Activated naive CD8-positive, alpha-beta T cell (primary cell): ENCODE data around the gene SCRT2.

Experiments
- H3K27ac Mint-ChIP-seq: one replicate; pipeline ENCODE4 v1.8.0; 2021; ENCODE audit warnings: mixed read lengths
- H3K27me3 Mint-ChIP-seq: one replicate; pipeline ENCODE4 v1.8.0; 2021; ENCODE audit warnings: mixed read lengths
- H3K36me3 Mint-ChIP-seq: one replicate; pipeline ENCODE4 v1.8.0; 2021; ENCODE audit warnings: mixed read lengths
- H3K4me1 Mint-ChIP-seq: one replicate; pipeline ENCODE4 v1.8.0; 2021; ENCODE audit warnings: low read depth, mixed read lengths
- H3K4me3 Mint-ChIP-seq: one replicate; pipeline ENCODE4 v1.8.0; 2021; ENCODE audit warnings: mild to moderate bottlenecking, mixed read lengths
- H3K9me3 Mint-ChIP-seq: one replicate; pipeline ENCODE4 v1.8.0; 2021; ENCODE audit warnings: low read depth, mixed read lengths

Gene SCRT2

DNA sequence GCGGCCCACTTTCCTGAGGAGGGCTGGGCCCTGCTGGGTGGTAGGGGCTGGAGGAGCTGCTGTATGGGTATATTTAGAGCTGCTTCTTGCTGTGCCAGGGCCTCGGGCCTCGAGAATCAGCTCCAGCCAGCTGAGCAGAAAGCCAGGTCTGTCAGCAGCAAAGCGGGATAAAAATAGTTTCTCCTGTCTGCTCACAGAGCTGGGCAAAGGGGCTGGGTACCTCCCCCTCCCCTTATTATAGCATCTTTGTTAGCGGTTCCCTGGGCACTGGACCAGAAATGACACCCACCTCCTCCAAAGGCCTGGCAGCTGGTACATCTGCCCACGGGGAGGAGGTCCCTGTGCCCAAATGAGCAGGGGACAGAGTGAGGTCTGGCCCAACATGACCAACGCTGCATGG is 6.0 kb downstream of the SCRT2 start:
- H3K4me1 Mint-ChIP-seq: peaks cover 2% of the 10 kb centered on the region
- H3K27ac Mint-ChIP-seq: no peak overlapping the region
- no peaks in the 10 kb centered on the region for H3K9me3 Mint-ChIP-seq
- H3K4me3 Mint-ChIP-seq: no peak overlapping the region
- no peaks in the 10 kb centered on the region for H3K36me3 Mint-ChIP-seq
- H3K27me3 Mint-ChIP-seq: peaks cover 43% of the 10 kb centered on the region

DNA sequence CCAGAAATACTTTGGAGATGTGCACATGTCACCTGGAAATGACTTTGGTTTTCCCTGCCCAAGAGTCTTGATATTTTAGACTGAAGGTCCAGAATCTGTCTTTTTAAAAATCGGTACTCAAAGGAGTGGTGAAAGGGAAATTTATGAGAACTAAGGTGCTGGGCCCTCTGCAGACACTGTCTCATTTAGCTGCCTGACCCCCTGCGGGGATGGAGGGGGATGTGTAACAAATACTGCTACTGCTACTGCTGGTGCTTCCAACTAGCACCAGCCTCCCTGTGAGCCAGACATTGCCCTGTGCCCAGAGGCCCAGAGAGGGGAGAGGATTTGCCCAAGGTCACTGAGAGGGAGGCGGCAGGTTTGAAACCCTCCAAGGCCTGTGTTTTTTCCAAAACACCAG is 7.0 kb downstream of the SCRT2 start:
- Mint-ChIP-seq H3K9me3 (no peaks in the 10 kb centered on the region), H3K27ac (no peak overlapping the region), H3K4me1 (peaks cover 1% of the 10 kb centered on the region), H3K4me3 (no peak overlapping the region), H3K27me3 (peaks cover 45% of the 10 kb centered on the region), H3K36me3 (no peaks in the 10 kb centered on the region)

DNA sequence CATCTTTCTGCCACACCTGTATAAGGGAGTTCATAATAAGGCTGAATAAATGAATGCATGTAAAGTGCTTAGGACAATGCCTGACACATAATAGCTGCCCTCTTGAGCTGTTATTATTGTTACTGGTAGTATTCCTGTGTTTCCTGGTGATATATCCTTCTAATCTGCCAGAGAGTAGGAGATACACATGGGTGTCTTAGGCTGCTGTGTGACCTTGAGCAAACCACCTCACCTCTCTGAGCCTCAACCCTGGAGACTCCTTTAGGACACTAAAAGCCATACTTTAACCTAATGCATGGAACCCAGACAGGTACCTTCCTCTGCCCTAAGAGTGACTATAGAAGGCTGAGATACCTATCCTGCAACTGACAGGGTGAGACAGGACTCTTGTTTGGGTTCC is 7.6 kb downstream of the SCRT2 start:
- H3K4me1 Mint-ChIP-seq: peaks cover 4% of the 10 kb centered on the region
- no peak overlapping the region for H3K4me3 Mint-ChIP-seq
- H3K9me3 Mint-ChIP-seq: no peaks in the 10 kb centered on the region
- peaks cover 44% of the 10 kb centered on the region for H3K27me3 Mint-ChIP-seq
- H3K27ac Mint-ChIP-seq: no peak overlapping the region
- no peaks in the 10 kb centered on the region for H3K36me3 Mint-ChIP-seq

DNA sequence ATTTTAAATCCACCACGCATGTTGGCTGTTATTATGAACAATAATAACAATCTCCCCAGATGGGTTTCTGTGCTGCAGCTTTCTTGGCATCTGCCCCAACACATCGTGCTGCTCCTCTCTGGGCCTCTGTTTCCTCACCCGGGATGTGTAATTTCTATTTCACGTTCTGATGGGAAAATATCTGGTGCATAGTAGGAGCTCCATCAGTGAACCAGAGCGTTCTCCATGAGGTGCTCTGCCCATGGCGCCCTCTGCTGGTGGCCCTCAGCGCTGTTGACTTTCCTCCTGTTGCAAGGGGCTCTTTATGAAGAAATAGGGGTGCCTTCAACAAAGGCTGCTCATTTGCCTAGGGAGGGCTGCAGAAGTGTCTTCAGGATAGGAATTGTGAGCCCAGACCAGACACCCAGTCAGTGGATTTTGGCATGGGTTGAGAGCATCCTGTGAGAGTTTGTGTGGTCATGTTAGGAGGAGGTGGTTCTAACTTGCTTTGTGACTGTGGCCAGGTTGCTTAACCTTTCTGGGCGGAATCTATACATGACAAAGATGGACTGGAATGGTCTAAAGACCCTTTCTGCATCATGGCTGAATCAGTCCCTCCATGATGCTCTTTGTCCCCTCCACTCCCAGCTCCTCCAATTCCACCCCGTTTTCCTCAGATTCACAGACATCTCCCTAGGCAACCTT is 8.1 kb downstream of the SCRT2 start:
- Mint-ChIP-seq H3K4me1 (peaks cover 5% of the 10 kb centered on the region), H3K9me3 (no peaks in the 10 kb centered on the region), H3K27me3 (peaks cover 49% of the 10 kb centered on the region), H3K27ac (no peak overlapping the region), H3K4me3 (no peak overlapping the region), H3K36me3 (no peaks in the 10 kb centered on the region)

DNA sequence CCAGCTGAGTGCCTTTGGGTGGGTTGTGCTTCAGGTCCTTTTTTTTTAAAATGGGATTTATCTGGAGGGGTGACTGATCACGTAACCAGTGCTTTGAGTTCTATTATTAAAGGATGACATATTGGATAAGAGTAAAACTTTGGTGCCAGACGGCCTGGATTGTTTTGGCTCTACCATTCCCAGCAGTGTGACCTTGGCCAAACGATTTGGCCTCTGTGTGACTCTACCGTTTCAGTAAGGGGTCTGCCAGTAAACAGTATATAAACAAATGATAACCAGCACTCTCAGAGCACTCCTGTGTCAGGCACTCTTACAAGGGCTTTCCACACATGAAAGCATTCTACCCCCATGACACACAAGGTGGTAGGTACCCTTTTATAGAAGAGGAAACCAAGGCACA is 8.7 kb downstream of the SCRT2 start:
- H3K4me3 Mint-ChIP-seq: no peak overlapping the region
- no peaks in the 10 kb centered on the region for H3K9me3 Mint-ChIP-seq
- H3K36me3 Mint-ChIP-seq: no peaks in the 10 kb centered on the region
- H3K27me3 Mint-ChIP-seq: peaks cover 46% of the 10 kb centered on the region
- H3K27ac Mint-ChIP-seq: no peak overlapping the region
- H3K4me1 Mint-ChIP-seq: peaks cover 5% of the 10 kb centered on the region

DNA sequence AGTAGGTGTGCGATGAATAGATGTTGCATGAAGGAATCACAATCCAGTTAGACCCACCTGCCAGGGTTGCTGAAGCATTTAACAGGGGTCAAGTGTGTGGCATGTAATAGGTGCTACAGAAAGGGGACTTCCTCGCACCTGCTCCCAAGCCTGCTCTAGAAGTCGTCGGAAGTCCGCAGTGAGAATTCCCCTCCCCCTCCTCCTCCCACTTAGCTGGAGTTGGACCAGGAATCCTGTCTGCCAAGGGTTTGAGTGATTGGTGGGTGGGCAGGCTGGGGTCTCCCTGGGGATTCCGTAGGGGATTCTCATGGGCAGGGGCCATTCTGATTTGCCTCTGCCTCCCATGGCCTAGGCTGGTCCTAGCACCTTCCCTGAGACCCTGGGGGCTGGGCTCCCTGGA is 10.3 kb downstream of the SCRT2 start:
- peaks cover 12% of the 10 kb centered on the region for H3K4me1 Mint-ChIP-seq
- no peaks in the 10 kb centered on the region for H3K36me3 Mint-ChIP-seq
- H3K27me3 Mint-ChIP-seq: peaks cover 44% of the 10 kb centered on the region
- no peak overlapping the region for H3K27ac Mint-ChIP-seq
- no peak overlapping the region for H3K4me3 Mint-ChIP-seq
- H3K9me3 Mint-ChIP-seq: no peaks in the 10 kb centered on the region

DNA sequence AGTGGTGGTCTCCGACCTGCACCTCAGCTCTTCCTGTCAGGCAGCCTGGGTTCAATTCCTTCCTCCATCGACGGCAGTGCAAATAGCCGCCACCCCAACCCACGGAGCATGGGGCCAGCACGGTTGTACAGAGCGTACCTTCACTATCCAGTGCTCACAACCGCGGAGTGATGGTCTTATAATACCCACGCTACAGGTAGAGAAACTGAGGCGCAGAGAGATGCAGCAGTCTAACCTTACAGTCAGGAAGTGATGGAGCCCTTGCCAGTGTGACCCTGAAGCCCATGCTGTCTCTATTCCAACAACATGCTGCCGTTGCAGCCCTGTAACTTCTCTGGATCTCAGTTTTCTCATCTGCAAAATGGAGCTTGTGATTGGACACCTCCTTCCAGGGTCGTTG is 11.0 kb downstream of the SCRT2 start:
- no peak overlapping the region for H3K4me3 Mint-ChIP-seq
- H3K4me1 Mint-ChIP-seq: peaks cover 12% of the 10 kb centered on the region
- H3K9me3 Mint-ChIP-seq: no peaks in the 10 kb centered on the region
- H3K36me3 Mint-ChIP-seq: no peaks in the 10 kb centered on the region
- H3K27me3 Mint-ChIP-seq: peaks cover 46% of the 10 kb centered on the region
- no peak overlapping the region for H3K27ac Mint-ChIP-seq

DNA sequence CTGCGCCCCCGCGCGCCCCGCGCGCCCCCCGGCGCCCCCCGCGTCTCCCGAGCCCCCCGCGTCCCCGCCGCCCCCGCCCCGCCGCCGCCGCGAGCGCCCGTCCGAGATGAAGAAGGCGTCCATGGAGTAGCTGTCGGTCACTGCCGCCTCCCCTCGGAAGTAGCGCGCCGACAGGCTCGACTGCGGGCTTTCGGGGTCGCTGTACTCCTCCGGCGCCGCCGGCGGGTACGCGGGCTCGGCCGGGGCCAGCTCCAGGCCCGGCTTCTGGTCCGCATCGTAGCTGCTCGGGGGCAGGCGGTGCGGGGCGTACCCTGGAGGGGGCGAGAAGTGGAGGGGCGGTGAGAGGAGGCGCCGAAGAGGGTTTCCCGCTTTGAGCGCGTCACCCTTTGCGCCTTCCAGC is 11.5 kb downstream of the SCRT2 start:
- no peak overlapping the region for H3K27ac Mint-ChIP-seq
- no peak overlapping the region for H3K4me3 Mint-ChIP-seq
- no peaks in the 10 kb centered on the region for H3K9me3 Mint-ChIP-seq
- H3K27me3 Mint-ChIP-seq: peaks cover 46% of the 10 kb centered on the region
- no peaks in the 10 kb centered on the region for H3K36me3 Mint-ChIP-seq
- peaks cover 12% of the 10 kb centered on the region for H3K4me1 Mint-ChIP-seq

DNA sequence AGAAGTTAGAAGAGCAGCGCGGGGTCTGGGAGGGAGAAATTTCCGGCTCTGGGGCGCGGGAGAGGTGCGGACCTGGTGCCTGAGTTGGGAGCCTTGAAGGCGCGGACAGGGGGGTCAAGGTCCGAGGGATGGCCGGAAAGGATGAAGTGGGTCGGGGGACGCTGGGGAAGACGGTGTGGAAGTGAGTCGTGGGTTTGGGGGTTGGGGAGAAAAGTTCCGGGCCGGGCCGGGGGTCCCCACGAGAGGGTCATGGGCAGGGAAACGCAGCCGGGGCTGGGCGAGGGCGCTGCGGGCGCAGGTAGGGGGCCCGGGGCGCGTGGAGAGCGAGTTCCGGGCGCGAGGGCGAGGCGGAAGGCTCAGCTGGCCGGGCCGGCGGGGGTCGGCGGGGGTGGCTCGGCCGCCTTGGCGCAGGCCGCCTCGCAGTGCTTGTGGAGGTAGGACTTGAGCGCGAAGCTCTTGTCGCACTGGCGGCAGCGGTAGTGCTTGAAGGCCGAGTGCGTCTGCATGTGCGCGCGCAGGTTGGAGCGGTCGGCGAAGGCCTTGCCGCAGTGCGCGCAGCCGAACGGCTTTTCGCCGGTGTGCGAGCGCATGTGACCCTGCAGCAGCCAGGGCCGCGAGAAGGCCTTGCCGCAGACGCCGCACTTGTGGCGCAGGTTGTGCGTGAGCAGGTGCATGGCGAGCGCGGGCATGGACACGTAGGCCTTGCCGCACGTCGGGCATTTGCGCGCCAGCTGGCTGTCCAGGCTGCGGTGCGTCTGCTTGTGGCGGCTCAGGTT is 12.1 kb downstream of the SCRT2 start:
- no peak overlapping the region for H3K27ac Mint-ChIP-seq
- peaks cover 44% of the 10 kb centered on the region for H3K27me3 Mint-ChIP-seq
- H3K9me3 Mint-ChIP-seq: no peaks in the 10 kb centered on the region
- H3K4me1 Mint-ChIP-seq: peaks cover 12% of the 10 kb centered on the region
- no peak overlapping the region for H3K4me3 Mint-ChIP-seq
- no peaks in the 10 kb centered on the region for H3K36me3 Mint-ChIP-seq

DNA sequence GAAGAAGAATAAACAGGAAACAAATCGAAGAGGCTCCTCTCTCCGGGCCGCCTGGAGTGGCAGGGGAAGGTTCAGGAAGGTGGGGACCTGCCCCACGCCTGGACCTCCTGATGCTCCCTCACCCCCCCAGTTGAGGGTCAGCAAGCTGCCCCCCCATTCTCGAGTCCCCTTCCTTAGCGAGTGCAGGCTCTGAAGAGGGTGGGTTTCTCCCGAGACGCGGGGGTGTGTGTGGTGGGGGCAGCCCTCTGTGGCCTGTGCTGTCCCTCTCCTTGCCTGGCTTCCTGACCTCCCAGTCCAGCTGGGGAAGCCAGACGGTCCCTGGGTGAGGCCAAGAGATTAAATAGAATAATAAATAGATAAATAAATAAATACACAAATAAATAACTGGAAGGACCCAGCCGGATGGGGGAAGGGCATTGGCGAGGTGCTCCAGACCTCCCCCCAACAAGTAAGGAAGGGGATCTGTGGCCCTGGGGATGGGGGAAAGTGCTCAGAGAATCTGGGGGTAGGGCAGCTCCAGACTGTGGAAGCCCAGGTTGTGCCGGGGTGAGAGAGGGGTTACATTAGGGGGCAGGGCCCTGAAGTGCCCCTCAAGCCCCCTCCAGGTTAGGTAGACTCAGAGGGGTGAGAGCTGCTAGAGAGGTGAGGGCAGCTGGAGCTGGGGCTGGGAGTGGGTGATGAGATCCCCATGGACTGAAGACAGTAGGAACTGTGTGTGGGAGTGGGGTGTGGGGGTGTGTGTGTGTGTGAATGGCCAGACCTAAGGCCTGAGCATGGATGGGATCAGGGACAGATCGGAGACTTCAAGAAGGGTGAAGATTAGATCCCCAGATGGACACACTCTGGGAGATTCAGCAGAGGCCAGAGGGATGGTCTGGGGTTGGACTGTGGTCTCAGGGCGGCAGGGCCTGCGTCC is 13.1 kb downstream of the SCRT2 start:
- peaks cover 12% of the 10 kb centered on the region for H3K4me1 Mint-ChIP-seq
- H3K36me3 Mint-ChIP-seq: no peaks in the 10 kb centered on the region
- no peaks in the 10 kb centered on the region for H3K9me3 Mint-ChIP-seq
- H3K27ac Mint-ChIP-seq: no peak overlapping the region
- H3K27me3 Mint-ChIP-seq: peaks cover 41% of the 10 kb centered on the region
- no peak overlapping the region for H3K4me3 Mint-ChIP-seq

DNA sequence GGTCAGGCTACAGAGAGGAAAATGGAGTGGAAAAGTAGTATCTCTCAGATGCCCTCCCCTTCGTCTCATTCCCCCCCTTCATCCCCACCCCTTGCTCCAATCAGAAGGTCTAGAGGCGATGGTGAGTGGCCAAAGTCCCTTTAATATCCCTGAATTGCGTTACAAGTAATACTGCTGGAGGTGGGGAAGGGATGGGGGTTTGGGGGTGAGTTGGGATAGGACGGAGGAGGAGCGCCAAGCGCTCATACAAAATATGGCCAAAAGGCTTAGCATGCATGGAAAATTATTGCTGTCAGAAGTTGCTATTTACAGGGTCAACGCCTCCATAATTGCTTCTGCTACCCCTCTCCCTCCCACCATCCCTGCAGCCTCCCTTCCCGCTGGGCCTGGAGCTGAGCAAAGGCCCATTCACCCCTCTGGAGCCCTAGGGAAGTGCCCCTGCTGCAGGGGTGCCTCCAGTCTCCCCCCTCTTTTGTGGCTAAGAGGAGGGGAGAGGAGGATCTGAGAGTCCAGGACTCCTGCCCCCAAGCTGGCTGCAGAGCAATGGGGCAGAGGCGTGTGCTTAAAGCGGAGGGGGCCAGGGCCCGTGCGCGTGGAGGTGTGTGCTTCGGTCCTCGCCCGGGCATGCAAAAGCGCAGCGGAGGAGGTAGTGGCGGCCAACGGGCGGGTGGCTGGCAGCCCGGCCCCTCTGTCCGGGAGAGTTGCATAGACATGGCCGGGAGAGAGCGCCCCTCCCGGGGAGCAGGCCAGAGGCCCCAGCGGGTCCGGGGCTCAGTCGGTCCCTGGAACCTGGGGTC is 13.9 kb downstream of the SCRT2 start:
- H3K27me3 Mint-ChIP-seq: peaks cover 35% of the 10 kb centered on the region
- peaks cover 12% of the 10 kb centered on the region for H3K4me1 Mint-ChIP-seq
- H3K4me3 Mint-ChIP-seq: no peak overlapping the region
- H3K9me3 Mint-ChIP-seq: no peaks in the 10 kb centered on the region
- H3K27ac Mint-ChIP-seq: no peak overlapping the region
- no peaks in the 10 kb centered on the region for H3K36me3 Mint-ChIP-seq

DNA sequence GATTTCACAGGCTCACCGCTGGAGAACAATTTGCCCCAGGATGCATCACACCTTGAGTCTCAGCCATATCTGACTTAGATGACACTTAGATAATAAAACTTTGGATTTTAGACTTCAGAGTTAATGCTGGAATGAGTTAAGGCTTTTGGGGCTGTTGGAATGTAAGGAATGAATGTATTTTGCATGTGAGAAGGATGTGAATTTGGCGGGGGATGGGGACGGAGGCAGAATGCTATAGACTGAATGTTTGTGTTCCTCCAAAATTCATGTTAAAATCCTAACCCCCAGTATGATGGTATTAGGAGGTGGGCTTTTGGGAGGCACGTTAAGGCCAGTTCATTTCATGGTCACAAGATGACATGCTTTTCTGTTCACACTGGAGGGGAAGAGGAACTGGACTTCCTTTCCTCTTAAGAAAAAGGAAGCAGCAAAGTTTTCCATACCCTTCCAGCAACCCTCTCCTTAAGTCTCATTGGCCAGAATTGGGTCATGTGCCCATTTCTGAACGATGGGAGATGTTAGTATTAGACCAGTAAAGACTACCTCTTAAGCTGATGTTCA is 16.8 kb downstream of the SCRT2 start:
- Mint-ChIP-seq H3K27me3 (peaks cover 26% of the 10 kb centered on the region), H3K27ac (no peak overlapping the region), H3K36me3 (no peaks in the 10 kb centered on the region), H3K9me3 (no peaks in the 10 kb centered on the region), H3K4me3 (no peak overlapping the region), H3K4me1 (peaks cover 18% of the 10 kb centered on the region)

DNA sequence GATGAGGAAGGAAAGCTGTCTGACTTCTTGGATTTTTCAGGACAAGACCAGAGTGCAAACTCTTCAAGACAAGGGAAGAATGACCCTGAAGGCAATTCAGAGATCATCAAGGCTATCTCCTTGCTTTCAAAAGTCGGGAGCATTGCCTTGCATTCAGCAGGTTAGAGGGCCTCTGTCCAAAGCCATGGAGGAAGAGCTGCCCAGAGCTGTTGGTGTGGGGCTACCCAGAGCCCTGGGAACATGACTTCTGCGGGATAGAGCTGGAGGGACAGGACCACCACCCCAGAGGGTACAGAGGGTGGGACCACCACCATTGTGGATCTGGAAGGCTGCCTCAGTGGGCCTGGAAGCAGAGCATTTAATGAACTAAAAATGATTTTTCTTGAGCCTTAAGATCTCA is 17.4 kb downstream of the SCRT2 start:
- Mint-ChIP-seq H3K27ac (no peak overlapping the region), H3K9me3 (no peaks in the 10 kb centered on the region), H3K27me3 (peaks cover 25% of the 10 kb centered on the region), H3K4me3 (no peak overlapping the region), H3K4me1 (peaks cover 22% of the 10 kb centered on the region), H3K36me3 (no peaks in the 10 kb centered on the region)
